ENCODE results near the gene HRH1.

DNA sequence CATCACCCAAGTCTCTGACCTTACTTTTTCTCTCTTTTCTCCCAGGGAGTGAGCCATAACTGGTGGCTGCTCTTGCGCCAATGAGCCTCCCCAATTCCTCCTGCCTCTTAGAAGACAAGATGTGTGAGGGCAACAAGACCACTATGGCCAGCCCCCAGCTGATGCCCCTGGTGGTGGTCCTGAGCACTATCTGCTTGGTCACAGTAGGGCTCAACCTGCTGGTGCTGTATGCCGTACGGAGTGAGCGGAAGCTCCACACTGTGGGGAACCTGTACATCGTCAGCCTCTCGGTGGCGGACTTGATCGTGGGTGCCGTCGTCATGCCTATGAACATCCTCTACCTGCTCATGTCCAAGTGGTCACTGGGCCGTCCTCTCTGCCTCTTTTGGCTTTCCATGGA is 104.7 kb downstream of the HRH1 start:
- TF ChIP-seq, protein P1, sequence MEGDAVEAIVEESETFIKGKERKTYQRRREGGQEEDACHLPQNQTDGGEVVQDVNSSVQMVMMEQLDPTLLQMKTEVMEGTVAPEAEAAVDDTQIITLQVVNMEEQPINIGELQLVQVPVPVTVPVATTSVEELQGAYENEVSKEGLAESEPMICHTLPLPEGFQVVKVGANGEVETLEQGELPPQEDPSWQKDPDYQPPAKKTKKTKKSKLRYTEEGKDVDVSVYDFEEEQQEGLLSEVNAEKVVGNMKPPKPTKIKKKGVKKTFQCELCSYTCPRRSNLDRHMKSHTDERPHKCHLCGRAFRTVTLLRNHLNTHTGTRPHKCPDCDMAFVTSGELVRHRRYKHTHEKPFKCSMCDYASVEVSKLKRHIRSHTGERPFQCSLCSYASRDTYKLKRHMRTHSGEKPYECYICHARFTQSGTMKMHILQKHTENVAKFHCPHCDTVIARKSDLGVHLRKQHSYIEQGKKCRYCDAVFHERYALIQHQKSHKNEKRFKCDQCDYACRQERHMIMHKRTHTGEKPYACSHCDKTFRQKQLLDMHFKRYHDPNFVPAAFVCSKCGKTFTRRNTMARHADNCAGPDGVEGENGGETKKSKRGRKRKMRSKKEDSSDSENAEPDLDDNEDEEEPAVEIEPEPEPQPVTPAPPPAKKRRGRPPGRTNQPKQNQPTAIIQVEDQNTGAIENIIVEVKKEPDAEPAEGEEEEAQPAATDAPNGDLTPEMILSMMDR (IDR thresholded peaks at IDR 0.05), result no peak
- TF ChIP-seq POLR2AphosphoS5 (IDR thresholded peaks at IDR 0.05; ENCODE audit: low read depth, low read length), result no peak
- no peak for TF ChIP-seq TCF7L2 (IDR thresholded peaks at IDR 0.05; ENCODE audit: low read depth, low read length)

Measured in Panc1 (cell line).